HUES64 (cell line): ENCODE results near the gene SOHLH1.

ENCODE experiments used
- H3K27ac ChIP-seq: 2 replicates; pipeline ENCODE4 v1.7.0; 2013; ENCODE audit warnings: low read depth, low read length, inconsistent platforms
- H3K27me3 ChIP-seq: 2 replicates; pipeline ENCODE4 v1.6.1; 2013; ENCODE audit warnings: mild to moderate bottlenecking, low read length; ENCODE audit not compliant: insufficient read depth
- H3K36me3 ChIP-seq: 2 replicates; pipeline ENCODE4 v1.6.1; 2013; ENCODE audit warnings: mild to moderate bottlenecking, low read length; ENCODE audit not compliant: insufficient read depth
- H3K4me1 ChIP-seq: 2 replicates; pipeline ENCODE4 v1.6.1; 2013; ENCODE audit warnings: mild to moderate bottlenecking, low read length, moderate library complexity; ENCODE audit not compliant: insufficient read depth
- H3K4me3 ChIP-seq: 2 replicates; pipeline ENCODE4 v1.5.1; 2013; ENCODE audit warnings: mild to moderate bottlenecking, low read length, moderate library complexity
- H3K9ac ChIP-seq: 2 replicates; pipeline ENCODE4 v1.6.1; 2013; ENCODE audit warnings: mild to moderate bottlenecking, low read depth, low read length
- H3K9me3 ChIP-seq: 2 replicates; pipeline ENCODE4 v1.6.1; 2013; ENCODE audit warnings: low read depth, low read length; ENCODE audit not compliant: insufficient read depth
- WGBS: fragments of 150-250, 120-280 bp; methylation state at CpG from one replicate; pipeline ENCODE4 v1.1.7; 2013; ENCODE audit warnings: missing lambda C conversion rate; 5-methylcytosine and 5-hydroxymethylcytosine counted together

Gene SOHLH1

GRCh38 chr9:135727257-135727875 lies 28.1 kb upstream of the SOHLH1 start:
- Histone ChIP-seq H3K27me3 (no peaks in the 10 kb centered on the region), H3K4me3 (no peak overlapping the region), H3K9me3 (peaks cover 7% of the 10 kb centered on the region), H3K36me3 (no peaks in the 10 kb centered on the region), H3K4me1 (peaks cover 4% of the 10 kb centered on the region; the same call in 1 of the 2 replicates), H3K9ac (no peak overlapping the region), H3K27ac (no peak overlapping the region)
- WGBS = 82% methylated on average over 11 of the region's 11 CpGs

- Histone ChIP-seq H3K27ac (no peak overlapping the region), H3K27me3 (no peaks in the 10 kb centered on the region)
- 86% methylated on average over 16 of the region's 16 CpGs for WGBS
Observed at GRCh38 chr9:135726138-135726853, 27.0 kb upstream of the SOHLH1 start.

GRCh38 chr9:135724186-135724787 lies 25.0 kb upstream of the SOHLH1 start:
- H3K9ac ChIP-seq = no peak overlapping the region
- H3K4me1 ChIP-seq = peaks cover 4% of the 10 kb centered on the region; the same call in 1 of the 2 replicates
- H3K27ac ChIP-seq = no peak overlapping the region
- no peaks in the 10 kb centered on the region for H3K27me3 ChIP-seq
- no peak overlapping the region for H3K4me3 ChIP-seq
- 90% methylated on average over 16 of the region's 16 CpGs for WGBS
- H3K9me3 ChIP-seq = no peaks in the 10 kb centered on the region
- no peaks in the 10 kb centered on the region for H3K36me3 ChIP-seq

More at GRCh38 chr9:135726138-135726853, 27.0 kb upstream of the SOHLH1 start:
- peaks cover 4% of the 10 kb centered on the region; the same call in 1 of the 2 replicates for H3K4me1 ChIP-seq
- no peak overlapping the region for H3K4me3 ChIP-seq
- no peak overlapping the region for H3K9ac ChIP-seq
- no peaks in the 10 kb centered on the region for H3K36me3 ChIP-seq
- H3K9me3 ChIP-seq = peaks cover under 1% of the 10 kb centered on the region; the same call in 1 of the 2 replicates

- Histone ChIP-seq H3K4me3 (no peak overlapping the region), H3K9me3 (no peaks in the 10 kb centered on the region), H3K9ac (no peak overlapping the region), H3K4me1 (no peaks in the 10 kb centered on the region; the same call in 1 of the 2 replicates), H3K27ac (no peak overlapping the region), H3K27me3 (no peaks in the 10 kb centered on the region), H3K36me3 (no peaks in the 10 kb centered on the region)
- 90% methylated on average over 18 of the region's 18 CpGs for WGBS
Observed at GRCh38 chr9:135722365-135722764, 23.1 kb upstream of the SOHLH1 start.

- WGBS = 90% methylated on average over 9 of the region's 9 CpGs
- Histone ChIP-seq H3K27me3 (peaks cover 22% of the 10 kb centered on the region), H3K9ac (no peak overlapping the region), H3K36me3 (no peaks in the 10 kb centered on the region), H3K4me1 (no peaks in the 10 kb centered on the region), H3K4me3 (no peak overlapping the region), H3K9me3 (no peaks in the 10 kb centered on the region), H3K27ac (no peak overlapping the region)
Observed at GRCh38 chr9:135719472-135719871, 20.2 kb upstream of the SOHLH1 start.

GRCh38 chr9:135718616-135719015 lies 19.3 kb upstream of the SOHLH1 start:
- H3K36me3 ChIP-seq = no peaks in the 10 kb centered on the region
- H3K4me1 ChIP-seq = no peaks in the 10 kb centered on the region
- no peak overlapping the region for H3K27ac ChIP-seq
- no peak overlapping the region for H3K4me3 ChIP-seq
- peaks cover 26% of the 10 kb centered on the region for H3K27me3 ChIP-seq
- 85% methylated on average over 15 of the region's 15 CpGs for WGBS
- no peak overlapping the region for H3K9ac ChIP-seq
- no peaks in the 10 kb centered on the region for H3K9me3 ChIP-seq

GRCh38 chr9:135717410-135717809 lies 18.1 kb upstream of the SOHLH1 start:
- Histone ChIP-seq H3K9me3 (no peaks in the 10 kb centered on the region), H3K4me3 (no peak overlapping the region), H3K27me3 (peaks cover 34% of the 10 kb centered on the region), H3K4me1 (no peaks in the 10 kb centered on the region), H3K27ac (no peak overlapping the region), H3K9ac (no peak overlapping the region), H3K36me3 (no peaks in the 10 kb centered on the region)
- 90% methylated on average over 13 of the region's 13 CpGs for WGBS

- H3K36me3 ChIP-seq = no peaks in the 10 kb centered on the region
- WGBS = 91% methylated on average over 11 of the region's 11 CpGs
- H3K27me3 ChIP-seq = peaks cover 34% of the 10 kb centered on the region
- H3K27ac ChIP-seq = no peak overlapping the region
- H3K4me1 ChIP-seq = no peaks in the 10 kb centered on the region
- H3K4me3 ChIP-seq = no peak overlapping the region
- no peak overlapping the region for H3K9ac ChIP-seq
- no peaks in the 10 kb centered on the region for H3K9me3 ChIP-seq
Observed at GRCh38 chr9:135716045-135716444, 16.8 kb upstream of the SOHLH1 start.

GRCh38 chr9:135715056-135715595 lies 15.8 kb upstream of the SOHLH1 start:
- Histone ChIP-seq H3K27ac (no peak overlapping the region), H3K27me3 (peaks cover 34% of the 10 kb centered on the region), H3K9ac (no peak overlapping the region), H3K4me3 (peak overlapping the region; percentile 54), H3K9me3 (no peaks in the 10 kb centered on the region), H3K4me1 (no peaks in the 10 kb centered on the region), H3K36me3 (no peaks in the 10 kb centered on the region)
- WGBS = 46% methylated on average over 23 of the region's 23 CpGs

GRCh38 chr9:135714242-135715055 lies 15.2 kb upstream of the SOHLH1 start:
- peak overlapping the region; percentile 54 for H3K4me3 ChIP-seq
- H3K4me1 ChIP-seq = no peaks in the 10 kb centered on the region
- no peak overlapping the region for H3K9ac ChIP-seq
- no peaks in the 10 kb centered on the region for H3K36me3 ChIP-seq
- no peak overlapping the region for H3K27ac ChIP-seq
- no peaks in the 10 kb centered on the region for H3K9me3 ChIP-seq
- peaks cover 34% of the 10 kb centered on the region for H3K27me3 ChIP-seq
- WGBS = 3% methylated on average over 103 of the region's 103 CpGs
